MM.1S (cell line): ENCODE measurements around the gene SORCS2.

Experiments
- DNase-seq: peaks from one replicate; pipeline ENCODE4 v3.0.0-alpha.2; 2015
- H2AFZ ChIP-seq: fragments of 300-600 bp; sonication (generic); 2 replicates; pipeline ENCODE4 v1.6.0; 2016; ENCODE audit warnings: antibody characterized with exemption, low read length
- H3F3A ChIP-seq: fragments of 300-600 bp; sonication (generic); 2 replicates; pipeline ENCODE4 v1.6.1; 2016; ENCODE audit warnings: mild to moderate bottlenecking, antibody characterized with exemption, low read length, moderate library complexity, mixed read lengths; ENCODE audit not compliant: insufficient read depth
- H3K27ac ChIP-seq: fragments of 300-600 bp; sonication (generic); 2 replicates; pipeline ENCODE4 v1.5.1; 2016; ENCODE audit warnings: mild to moderate bottlenecking, low read length
- H3K27me3 ChIP-seq: fragments of 300-600 bp; sonication (generic); replicated peaks from 2 replicates; pipeline ENCODE4 v1.6.0; 2016; ENCODE audit warnings: low read length; ENCODE audit not compliant: insufficient read depth
- H3K36me3 ChIP-seq: fragments of 300-600 bp; sonication (generic); replicated peaks from 2 replicates; pipeline ENCODE4 v1.6.1; 2016; ENCODE audit warnings: mild to moderate bottlenecking, low read length, mixed read lengths; ENCODE audit not compliant: insufficient read depth
- H3K4me1 ChIP-seq: fragments of 300-600 bp; sonication (generic); 2 replicates; pipeline ENCODE4 v1.6.1; 2016; ENCODE audit warnings: low read length, mixed read lengths
- H3K4me2 ChIP-seq: fragments of 300-600 bp; sonication (generic); 2 replicates; pipeline ENCODE4 v1.6.0; 2016; ENCODE audit warnings: low read depth, low read length
- H3K4me3 ChIP-seq: fragments of 300-600 bp; sonication (generic); 2 replicates; pipeline ENCODE4 v1.5.1; 2016; ENCODE audit warnings: low read length, mixed read lengths
- H3K79me2 ChIP-seq: fragments of 300-600 bp; sonication (generic); 2 replicates; pipeline ENCODE4 v1.6.1; 2016; ENCODE audit warnings: mixed run types, low read length, mixed read lengths
- H3K9ac ChIP-seq: fragments of 300-600 bp; sonication (generic); 2 replicates; pipeline ENCODE4 v1.6.1; 2016; ENCODE audit warnings: low read length, mixed read lengths
- H3K9me2 ChIP-seq: fragments of 300-600 bp; sonication (generic); replicated peaks from 2 replicates; pipeline ENCODE4 v1.6.1; 2016; ENCODE audit warnings: mild to moderate bottlenecking, low read length, mixed read lengths; ENCODE audit not compliant: insufficient read depth
- H3K9me3 ChIP-seq: fragments of 300-600 bp; sonication (generic); replicated peaks from 2 replicates; pipeline ENCODE4 v1.6.1; 2016; ENCODE audit warnings: mild to moderate bottlenecking, low read length, mixed read lengths; ENCODE audit not compliant: insufficient read depth
- H4K20me1 ChIP-seq: fragments of 300-600 bp; sonication (generic); 2 replicates; pipeline ENCODE4 v1.6.1; 2016; ENCODE audit warnings: mild to moderate bottlenecking, low read length, moderate library complexity, mixed read lengths; ENCODE audit not compliant: insufficient read depth
- CTCF ChIP-seq: fragments of 300-600 bp; sonication (generic); IDR thresholded peaks from 2 replicates; pipeline ENCODE4 v1.5.1; 2016; ENCODE audit warnings: antibody characterized with exemption, low read length, mixed read lengths
- EZH2 ChIP-seq: fragments of 300-600 bp; sonication (generic); optimal IDR thresholded peaks from 2 replicates; pipeline ENCODE3; 2017; ENCODE audit warnings: low read depth, mild to moderate bottlenecking, antibody characterized with exemption, low read length, mixed read lengths
- EZH2phosphoT487 ChIP-seq: fragments of 300-600 bp; sonication (generic); IDR thresholded peaks from 2 replicates; pipeline ENCODE4 v1.6.1; 2018; ENCODE audit warnings: antibody characterized with exemption, low read length

SORCS2 gene

DNA sequence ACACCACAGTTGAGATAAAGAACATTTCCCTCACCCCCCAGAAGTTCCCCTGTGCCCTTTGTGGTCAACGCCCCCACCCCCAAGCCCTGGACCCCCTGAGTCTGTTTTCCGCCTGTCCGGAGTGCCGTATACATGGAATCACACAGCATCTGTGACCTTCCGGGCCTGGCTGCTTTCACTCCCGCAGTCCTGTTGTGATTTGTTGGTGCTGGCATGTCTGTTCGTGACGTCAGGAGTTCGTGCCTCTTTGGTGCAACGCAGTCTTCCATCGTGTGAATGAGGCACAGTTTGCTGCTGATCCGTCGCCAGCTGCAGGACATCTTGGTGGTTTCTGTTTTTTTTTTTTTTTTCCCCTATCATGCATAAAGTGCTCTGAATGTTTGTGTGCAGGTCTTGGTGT lies 180.3 kb downstream of the SORCS2 start:
- H4K20me1 ChIP-seq, result no peaks in the 10 kb centered on the region
- H3K9me2 ChIP-seq, result no peaks in the 10 kb centered on the region
- no peaks in the 10 kb centered on the region for H3K4me1 ChIP-seq
- H3K9me3 ChIP-seq, result no peaks in the 10 kb centered on the region
- no peaks in the 10 kb centered on the region for H3F3A ChIP-seq
- H3K36me3 ChIP-seq, result no peaks in the 10 kb centered on the region
- peaks cover 96% of the 10 kb centered on the region for H3K27me3 ChIP-seq
- H3K4me3 ChIP-seq, result no peak overlapping the region
- no peak overlapping the region for H3K9ac ChIP-seq
- no peak overlapping the region for H2AFZ ChIP-seq
- DNase-seq, result no peak
- H3K79me2 ChIP-seq, result no peaks in the 10 kb centered on the region
- no peak overlapping the region for H3K4me2 ChIP-seq
- H3K27ac ChIP-seq, result no peak overlapping the region
- no peak for TF ChIP-seq EZH2phosphoT487
- TF ChIP-seq CTCF, result no peak
- no peak for TF ChIP-seq EZH2

DNA sequence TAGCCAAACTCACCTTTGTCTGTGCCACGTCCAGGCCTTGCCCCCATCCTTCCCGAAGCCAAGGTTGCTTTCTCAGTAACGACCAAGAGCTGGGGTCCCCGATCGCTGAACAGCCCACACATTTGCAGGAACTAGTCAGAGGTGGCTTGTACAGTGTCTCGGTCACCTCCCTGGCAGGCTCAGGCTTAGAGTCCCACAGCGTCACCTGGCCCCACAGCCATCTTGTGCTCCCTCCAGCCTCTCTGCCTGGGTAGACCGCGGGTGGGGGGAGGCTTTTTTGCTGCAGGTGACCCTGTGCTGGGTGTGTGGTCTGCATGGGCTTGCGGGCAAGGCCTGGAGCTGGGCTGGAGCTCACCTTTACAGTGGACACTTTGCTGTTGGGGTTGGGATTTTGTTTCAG lies 182.2 kb downstream of the SORCS2 start:
- H3K4me2 ChIP-seq, result no peak overlapping the region
- TF ChIP-seq EZH2phosphoT487 (no peak), CTCF (no peak), EZH2 (no peak)
- no peaks in the 10 kb centered on the region for H3F3A ChIP-seq
- no peaks in the 10 kb centered on the region for H3K79me2 ChIP-seq
- H3K9me2 ChIP-seq, result no peaks in the 10 kb centered on the region
- H3K4me3 ChIP-seq, result no peak overlapping the region
- no peak overlapping the region for H3K9ac ChIP-seq
- no peak for DNase-seq
- H2AFZ ChIP-seq, result no peak overlapping the region
- no peaks in the 10 kb centered on the region for H4K20me1 ChIP-seq
- peaks cover 96% of the 10 kb centered on the region for H3K27me3 ChIP-seq
- no peak overlapping the region for H3K27ac ChIP-seq
- no peaks in the 10 kb centered on the region for H3K36me3 ChIP-seq
- H3K9me3 ChIP-seq, result no peaks in the 10 kb centered on the region
- no peaks in the 10 kb centered on the region for H3K4me1 ChIP-seq

- no peaks in the 10 kb centered on the region for H3F3A ChIP-seq
- H4K20me1 ChIP-seq, result no peaks in the 10 kb centered on the region
- no peaks in the 10 kb centered on the region for H3K9me2 ChIP-seq
- H3K79me2 ChIP-seq, result no peaks in the 10 kb centered on the region
- H3K36me3 ChIP-seq, result no peaks in the 10 kb centered on the region
- DNase-seq, result no peak
- peak overlapping the region; percentile 29; the same call in 1 of the 2 replicates for H3K4me2 ChIP-seq
- no peak overlapping the region for H3K9ac ChIP-seq
- no peaks in the 10 kb centered on the region for H3K9me3 ChIP-seq
- H3K4me1 ChIP-seq, result no peaks in the 10 kb centered on the region
- no peak overlapping the region for H2AFZ ChIP-seq
- H3K4me3 ChIP-seq, result no peak overlapping the region; the same call in 1 of the 2 replicates
- TF ChIP-seq CTCF (no peak), EZH2phosphoT487 (no peak), EZH2 (no peak)
- peaks cover 96% of the 10 kb centered on the region for H3K27me3 ChIP-seq
- no peak overlapping the region for H3K27ac ChIP-seq
Measured at GRCh38 chr4:7375427-7375826, 183.1 kb downstream of the SORCS2 start.
